ENCODE measurements around the gene LRSAM1.

GRCh38 chr9:127538849-127539258 is 87.5 kb downstream of the LRSAM1 start:
- no peak for TF ChIP-seq CTCF (conservative IDR thresholded peaks at IDR 0.05; ENCODE audit: low read length)
- TF ChIP-seq EZH2phosphoT487 (IDR thresholded peaks at IDR 0.05; ENCODE audit: borderline replicate concordance, low read depth, low read length) = no peak
